ENCODE data around the gene DDX52. TPM values are rescaled to one million over a fixed set of nuclear protein-coding genes. Genes with fewer than 3 reads are reported as not detected.
A peak's percentile ranks its signal among the peaks of the same experiment; 100 is the strongest.

DDX52 gene
- total and polyA plus RNA-seq, 2 donors = 17.2 to 17.4 TPM

DNA sequence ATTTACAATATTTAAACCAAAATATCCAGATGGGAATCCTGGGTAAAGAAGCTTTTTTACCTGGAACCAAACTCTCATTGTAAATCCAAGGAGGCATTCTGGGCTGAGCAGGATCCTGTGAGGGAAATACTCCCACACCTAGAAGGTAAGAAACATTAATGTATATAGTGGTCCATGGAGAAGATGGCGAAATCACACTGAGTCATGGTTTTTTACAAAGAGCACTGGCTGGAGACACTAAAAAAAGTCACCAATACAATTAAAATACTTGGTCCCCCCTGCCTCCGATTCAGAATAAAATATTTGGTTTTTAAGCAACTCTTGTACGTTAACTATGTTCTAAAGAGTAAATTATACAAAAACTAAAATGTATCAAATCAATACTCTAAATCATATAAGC is 67.0 kb downstream of the DDX52 start:
- 96% methylated on average over 3 of the region's 3 CpGs for WGBS
- H3K36me3 ChIP-seq (ENCODE audit: control insufficient read depth in 2 of 2, insufficient read depth in 2 of 2, low read length in 1 of 2) = peaks cover 38 to 61% of the 10 kb centered on the region in 2 donors

DNA sequence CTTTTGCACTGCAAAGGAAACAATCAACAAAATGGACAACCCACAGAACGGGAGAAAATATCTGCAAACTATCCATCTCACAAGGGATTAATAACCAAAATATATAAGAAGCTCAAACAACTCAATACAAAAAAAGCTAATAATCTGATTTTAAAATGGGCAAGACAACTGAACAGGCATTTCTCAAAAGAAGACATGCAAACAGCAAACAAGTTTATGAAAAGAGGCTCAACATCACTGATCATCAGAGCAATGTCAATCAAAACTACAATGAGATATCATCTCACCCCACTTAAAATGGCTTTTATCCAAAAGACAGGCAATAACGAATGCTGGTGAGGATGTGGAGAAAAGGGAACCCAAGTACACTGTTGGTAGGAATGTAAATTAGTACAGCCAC is 68.8 kb downstream of the DDX52 start:
- H3K36me3 ChIP-seq (ENCODE audit: control insufficient read depth in 2 of 2, insufficient read depth in 2 of 2, low read length in 1 of 2) = peaks cover 38 to 64% of the 10 kb centered on the region in 2 donors
- H3K4me3 ChIP-seq (ENCODE audit: low read length in 2 of 2) = no peak overlapping the region
- no peaks in the 10 kb centered on the region for H3K27me3 ChIP-seq (ENCODE audit: control insufficient read depth in 2 of 2, insufficient read depth in 1 of 2, low read length in 1 of 2)
- DNase-seq (ENCODE audit: low read depth in 6 of 9, low spot score in 9 of 9) = no peak
- no peak overlapping the region for H3K27ac ChIP-seq (ENCODE audit: low read depth in 1 of 2, low read length in 1 of 2)
- WGBS = 97% methylated on average over 2 of the region's 2 CpGs
- no peaks in the 10 kb centered on the region for H3K9me3 ChIP-seq (ENCODE audit: control insufficient read depth in 2 of 2, insufficient read depth in 1 of 2, low read length in 1 of 2)
- no peaks in the 10 kb centered on the region for H3K4me1 ChIP-seq (ENCODE audit: control insufficient read depth in 2 of 2, insufficient read depth in 2 of 2, low read length in 2 of 2)

More for the DNA sequence above, 67.0 kb downstream of the DDX52 start:
- no peaks in the 10 kb centered on the region for H3K27me3 ChIP-seq (ENCODE audit: control insufficient read depth in 2 of 2, insufficient read depth in 1 of 2, low read length in 1 of 2)
- no peak overlapping the region for H3K27ac ChIP-seq (ENCODE audit: low read depth in 1 of 2, low read length in 1 of 2)
- H3K4me1 ChIP-seq (ENCODE audit: control insufficient read depth in 2 of 2, insufficient read depth in 2 of 2, low read length in 2 of 2) = no peaks in the 10 kb centered on the region
- no peak overlapping the region for H3K4me3 ChIP-seq (ENCODE audit: low read length in 2 of 2)
- H3K9me3 ChIP-seq (ENCODE audit: control insufficient read depth in 2 of 2, insufficient read depth in 1 of 2, low read length in 1 of 2) = no peaks in the 10 kb centered on the region
- no peak for DNase-seq (ENCODE audit: low read depth in 6 of 9, low spot score in 9 of 9)

DNA sequence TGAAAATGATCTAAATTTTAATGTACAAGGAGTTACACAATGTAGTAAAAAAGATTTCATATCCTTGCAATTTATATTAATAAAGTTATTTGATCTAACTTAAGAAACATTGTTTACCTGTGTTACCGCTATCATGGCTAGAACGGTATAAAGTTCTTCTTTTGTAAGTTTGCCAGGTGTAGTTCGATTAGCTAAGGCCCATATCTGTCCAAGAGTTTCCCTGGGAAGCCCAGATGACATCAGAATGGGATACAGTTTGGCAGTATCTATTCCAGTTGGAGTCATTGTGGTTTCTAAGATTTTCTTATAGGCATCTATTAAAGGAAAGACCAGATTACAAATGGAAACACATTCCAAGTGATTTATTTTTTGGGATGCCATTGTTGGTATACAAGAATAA is 71.6 kb downstream of the DDX52 start:
- DNase-seq (ENCODE audit: low read depth in 6 of 9, low spot score in 9 of 9) = no peak
- WGBS = 94% methylated on average over 3 of the region's 3 CpGs

DNA sequence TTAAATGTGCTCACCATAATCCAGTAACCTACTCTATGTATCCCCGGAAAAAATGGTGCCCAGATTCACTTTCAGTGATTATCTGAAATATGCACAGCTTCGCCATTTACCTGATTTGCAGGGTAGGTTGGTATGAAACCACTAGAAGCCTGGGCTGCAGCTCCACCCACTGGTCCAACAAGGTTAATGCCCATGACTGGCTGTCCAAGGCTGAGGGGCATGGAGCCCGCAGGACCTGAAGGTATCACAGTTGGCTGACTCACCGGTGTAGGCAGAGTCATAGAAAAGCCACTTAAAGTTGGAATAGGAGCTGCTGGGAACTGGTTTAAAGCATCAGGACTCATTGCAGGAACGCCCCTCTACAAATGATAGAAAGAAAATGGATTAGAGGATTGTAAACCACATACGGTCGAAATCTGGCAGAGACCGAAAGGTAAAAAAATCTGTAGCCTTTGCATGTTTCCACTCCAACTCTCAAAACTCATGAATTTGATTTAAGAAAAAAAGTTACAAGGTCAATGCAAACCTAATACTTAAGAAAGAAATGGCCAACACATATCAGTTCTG is 72.6 kb downstream of the DDX52 start:
- no peaks in the 10 kb centered on the region for H3K9me3 ChIP-seq (ENCODE audit: control insufficient read depth in 2 of 2, insufficient read depth in 1 of 2, low read length in 1 of 2)
- H3K27ac ChIP-seq (ENCODE audit: low read depth in 1 of 2, low read length in 1 of 2) = peak overlapping the region in 1 of 2 donors; percentile 31
- H3K4me3 ChIP-seq (ENCODE audit: low read length in 2 of 2) = no peak overlapping the region
- H3K4me1 ChIP-seq (ENCODE audit: control insufficient read depth in 2 of 2, insufficient read depth in 2 of 2, low read length in 2 of 2) = no peaks in the 10 kb centered on the region
- H3K36me3 ChIP-seq (ENCODE audit: control insufficient read depth in 2 of 2, insufficient read depth in 2 of 2, low read length in 1 of 2) = peaks cover 48 to 75% of the 10 kb centered on the region in 2 donors
- 96% methylated on average over 8 of the region's 8 CpGs for WGBS
- DNase-seq (ENCODE audit: low read depth in 6 of 9, low spot score in 9 of 9) = peak in 1 of 9 donors; percentile 6
- no peaks in the 10 kb centered on the region for H3K27me3 ChIP-seq (ENCODE audit: control insufficient read depth in 2 of 2, insufficient read depth in 1 of 2, low read length in 1 of 2)

More for the DNA sequence above, 71.6 kb downstream of the DDX52 start:
- H3K9me3 ChIP-seq (ENCODE audit: control insufficient read depth in 2 of 2, insufficient read depth in 1 of 2, low read length in 1 of 2) = no peaks in the 10 kb centered on the region
- no peaks in the 10 kb centered on the region for H3K27me3 ChIP-seq (ENCODE audit: control insufficient read depth in 2 of 2, insufficient read depth in 1 of 2, low read length in 1 of 2)
- no peaks in the 10 kb centered on the region for H3K4me1 ChIP-seq (ENCODE audit: control insufficient read depth in 2 of 2, insufficient read depth in 2 of 2, low read length in 2 of 2)
- H3K4me3 ChIP-seq (ENCODE audit: low read length in 2 of 2) = no peak overlapping the region
- peaks cover 48 to 73% of the 10 kb centered on the region in 2 donors for H3K36me3 ChIP-seq (ENCODE audit: control insufficient read depth in 2 of 2, insufficient read depth in 2 of 2, low read length in 1 of 2)
- no peak overlapping the region for H3K27ac ChIP-seq (ENCODE audit: low read depth in 1 of 2, low read length in 1 of 2)

DNA sequence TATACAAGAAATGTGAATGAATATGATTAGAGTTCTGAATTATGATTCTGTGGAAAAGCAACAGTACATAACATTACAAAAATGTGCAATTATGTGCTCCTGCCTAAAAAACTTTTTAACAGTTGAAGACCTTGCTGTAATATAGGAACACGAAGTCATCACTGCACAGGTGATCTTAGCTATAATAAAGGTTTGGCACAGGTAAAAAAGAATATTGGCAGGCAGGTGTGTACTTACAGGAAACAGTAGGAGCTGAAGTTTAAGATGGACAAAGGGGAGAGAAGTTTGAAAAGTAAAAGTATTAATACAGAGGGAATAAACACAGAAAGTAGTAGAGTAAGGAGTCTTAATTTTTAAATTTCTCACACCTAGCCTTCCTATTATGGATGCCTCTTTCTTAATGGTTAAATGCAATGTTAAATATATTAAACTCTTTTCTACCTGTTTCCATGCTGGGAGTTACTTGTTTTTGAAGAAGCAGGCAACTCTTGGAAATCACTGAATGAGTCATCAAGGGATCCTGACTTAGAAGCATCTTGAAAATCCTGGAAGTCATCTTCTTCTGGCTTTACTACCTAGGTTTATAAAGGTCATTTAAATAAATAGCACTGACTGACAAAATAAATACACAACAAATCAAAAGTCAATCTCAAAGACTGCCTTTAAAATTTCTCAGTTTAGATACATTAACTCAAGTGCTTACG is 74.7 kb downstream of the DDX52 start:
- no peak overlapping the region for H3K27ac ChIP-seq (ENCODE audit: low read depth in 1 of 2, low read length in 1 of 2)
- over 99% methylated on average over 2 of the region's 2 CpGs for WGBS
- no peaks in the 10 kb centered on the region for H3K27me3 ChIP-seq (ENCODE audit: control insufficient read depth in 2 of 2, insufficient read depth in 1 of 2, low read length in 1 of 2)
- H3K36me3 ChIP-seq (ENCODE audit: control insufficient read depth in 2 of 2, insufficient read depth in 2 of 2, low read length in 1 of 2) = peaks cover 54 to 79% of the 10 kb centered on the region in 2 donors
- DNase-seq (ENCODE audit: low read depth in 6 of 9, low spot score in 9 of 9) = no peak
- H3K4me1 ChIP-seq (ENCODE audit: control insufficient read depth in 2 of 2, insufficient read depth in 2 of 2, low read length in 2 of 2) = no peaks in the 10 kb centered on the region
- no peaks in the 10 kb centered on the region for H3K9me3 ChIP-seq (ENCODE audit: control insufficient read depth in 2 of 2, insufficient read depth in 1 of 2, low read length in 1 of 2)
- H3K4me3 ChIP-seq (ENCODE audit: low read length in 2 of 2) = no peak overlapping the region

DNA sequence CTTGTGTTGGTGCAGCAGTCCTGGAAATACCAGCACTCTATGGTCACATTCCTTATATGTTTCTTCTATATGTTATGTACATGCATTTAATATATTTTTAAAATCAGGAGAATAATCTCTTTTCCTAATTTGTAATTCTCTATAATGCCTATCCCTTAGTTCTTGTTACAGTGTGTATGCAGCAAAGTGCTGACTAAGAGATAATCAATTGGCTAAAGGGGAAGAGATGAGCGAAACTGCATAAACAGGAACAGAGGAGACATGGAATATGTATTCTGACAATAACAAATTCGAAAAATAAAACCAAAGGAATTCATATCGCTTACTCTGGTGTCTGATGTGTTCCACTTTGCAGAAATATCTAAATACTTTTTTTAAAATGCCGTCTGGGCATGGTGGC is 75.7 kb downstream of the DDX52 start:
- Histone ChIP-seq H3K27ac (ENCODE audit: low read depth in 1 of 2, low read length in 1 of 2) (no peak overlapping the region), H3K4me1 (ENCODE audit: control insufficient read depth in 2 of 2, insufficient read depth in 2 of 2, low read length in 2 of 2) (no peaks in the 10 kb centered on the region), H3K36me3 (ENCODE audit: control insufficient read depth in 2 of 2, insufficient read depth in 2 of 2, low read length in 1 of 2) (peaks cover 56 to 72% of the 10 kb centered on the region in 2 donors), H3K4me3 (ENCODE audit: low read length in 2 of 2) (no peak overlapping the region), H3K9me3 (ENCODE audit: control insufficient read depth in 2 of 2, insufficient read depth in 1 of 2, low read length in 1 of 2) (no peaks in the 10 kb centered on the region), H3K27me3 (ENCODE audit: control insufficient read depth in 2 of 2, insufficient read depth in 1 of 2, low read length in 1 of 2) (no peaks in the 10 kb centered on the region)
- DNase-seq (ENCODE audit: low read depth in 6 of 9, low spot score in 9 of 9) = no peak
- 97% methylated on average over 4 of the region's 4 CpGs for WGBS

DNA sequence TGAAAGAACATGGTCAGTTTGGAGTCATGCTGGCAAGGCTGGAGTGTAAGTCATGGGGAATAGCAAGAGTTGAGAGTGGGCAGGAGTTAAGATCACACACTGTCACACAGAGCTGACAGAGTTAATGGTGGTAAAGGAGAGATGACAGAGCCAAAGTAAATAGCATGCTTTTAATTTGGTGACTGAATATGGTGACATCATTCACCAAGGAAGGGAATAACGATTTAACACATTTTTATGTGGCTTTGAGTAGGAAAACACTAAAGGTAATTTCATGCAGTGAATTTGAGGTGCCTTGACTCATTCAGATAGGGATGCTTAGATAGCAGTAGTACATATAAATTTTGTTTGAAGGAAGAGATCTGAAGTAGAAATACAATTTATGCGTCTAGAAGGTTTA is 76.1 kb downstream of the DDX52 start:
- Histone ChIP-seq H3K4me1 (ENCODE audit: control insufficient read depth in 2 of 2, insufficient read depth in 2 of 2, low read length in 2 of 2) (no peaks in the 10 kb centered on the region), H3K27ac (ENCODE audit: low read depth in 1 of 2, low read length in 1 of 2) (no peak overlapping the region), H3K9me3 (ENCODE audit: control insufficient read depth in 2 of 2, insufficient read depth in 1 of 2, low read length in 1 of 2) (no peaks in the 10 kb centered on the region), H3K36me3 (ENCODE audit: control insufficient read depth in 2 of 2, insufficient read depth in 2 of 2, low read length in 1 of 2) (peaks cover 55 to 72% of the 10 kb centered on the region in 2 donors), H3K27me3 (ENCODE audit: control insufficient read depth in 2 of 2, insufficient read depth in 1 of 2, low read length in 1 of 2) (no peaks in the 10 kb centered on the region), H3K4me3 (ENCODE audit: low read length in 2 of 2) (no peak overlapping the region)
- no peak for DNase-seq (ENCODE audit: low read depth in 6 of 9, low spot score in 9 of 9)
- 93% methylated on average over 2 of the region's 2 CpGs for WGBS

DNA sequence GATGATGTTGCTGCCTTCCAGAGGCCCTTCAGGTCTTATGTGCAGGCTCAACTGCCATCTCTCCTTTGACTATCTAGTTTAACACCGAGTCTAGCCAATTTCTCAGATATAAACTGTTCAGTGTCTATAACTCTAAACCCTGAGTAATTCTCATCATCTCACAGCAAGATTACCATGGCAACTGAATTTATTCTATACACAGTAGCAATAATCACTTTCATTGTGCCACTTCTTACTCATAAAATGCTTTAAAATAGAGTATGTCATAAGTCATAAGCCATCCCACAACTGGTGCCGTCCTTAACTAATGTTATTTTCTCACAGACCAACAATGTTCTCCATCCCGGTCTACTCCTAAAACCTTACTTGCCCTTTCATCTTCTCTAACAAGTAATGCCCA is 79.0 kb downstream of the DDX52 start:
- Histone ChIP-seq H3K27me3 (ENCODE audit: control insufficient read depth in 2 of 2, insufficient read depth in 1 of 2, low read length in 1 of 2) (no peaks in the 10 kb centered on the region), H3K9me3 (ENCODE audit: control insufficient read depth in 2 of 2, insufficient read depth in 1 of 2, low read length in 1 of 2) (no peaks in the 10 kb centered on the region), H3K27ac (ENCODE audit: low read depth in 1 of 2, low read length in 1 of 2) (no peak overlapping the region), H3K36me3 (ENCODE audit: control insufficient read depth in 2 of 2, insufficient read depth in 2 of 2, low read length in 1 of 2) (peaks cover 52 to 73% of the 10 kb centered on the region in 2 donors), H3K4me3 (ENCODE audit: low read length in 2 of 2) (no peak overlapping the region), H3K4me1 (ENCODE audit: control insufficient read depth in 2 of 2, insufficient read depth in 2 of 2, low read length in 2 of 2) (no peaks in the 10 kb centered on the region)
- DNase-seq (ENCODE audit: low read depth in 6 of 9, low spot score in 9 of 9) = no peak
- WGBS = 98% methylated on average over 3 of the region's 3 CpGs

DNA sequence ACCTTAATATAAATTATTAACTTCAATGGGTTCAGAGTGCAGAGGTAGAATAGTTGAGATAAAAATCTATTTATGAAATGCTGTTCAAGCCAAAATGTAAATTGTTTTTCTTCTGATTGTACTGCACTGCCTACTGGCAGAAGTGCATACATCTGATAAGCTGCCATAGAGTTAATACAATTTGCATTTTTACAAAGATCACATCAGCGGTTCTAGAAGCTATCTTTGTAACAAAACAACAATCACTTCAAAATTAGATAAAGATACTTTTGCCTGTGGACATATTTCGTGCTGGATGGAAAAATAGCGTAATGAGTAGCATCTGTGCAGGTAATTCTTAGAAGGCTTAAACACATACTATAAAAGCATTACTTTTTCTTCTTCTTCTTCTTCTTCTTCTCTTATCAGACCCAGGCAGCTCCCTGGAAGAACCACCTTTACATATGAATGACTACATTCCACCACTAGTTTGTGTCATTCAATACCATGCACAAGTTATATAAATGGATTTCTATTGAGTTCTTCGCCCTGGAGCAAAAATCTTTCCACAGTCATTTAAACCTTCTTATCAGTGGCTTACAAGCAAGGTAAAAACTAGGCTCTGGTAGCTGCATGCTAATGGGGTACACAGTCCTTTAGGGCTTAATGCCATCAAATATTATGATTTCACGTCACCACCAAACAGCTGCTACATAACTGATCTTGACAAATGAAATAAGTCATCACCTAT is 81.1 kb downstream of the DDX52 start:
- peaks cover 43 to 70% of the 10 kb centered on the region in 2 donors for H3K36me3 ChIP-seq (ENCODE audit: control insufficient read depth in 2 of 2, insufficient read depth in 2 of 2, low read length in 1 of 2)
- 98% methylated on average over 5 of the region's 5 CpGs for WGBS
- H3K4me3 ChIP-seq (ENCODE audit: low read length in 2 of 2) = no peak overlapping the region
- no peaks in the 10 kb centered on the region for H3K9me3 ChIP-seq (ENCODE audit: control insufficient read depth in 2 of 2, insufficient read depth in 1 of 2, low read length in 1 of 2)
- no peaks in the 10 kb centered on the region for H3K4me1 ChIP-seq (ENCODE audit: control insufficient read depth in 2 of 2, insufficient read depth in 2 of 2, low read length in 2 of 2)
- no peak overlapping the region for H3K27ac ChIP-seq (ENCODE audit: low read depth in 1 of 2, low read length in 1 of 2)
- no peak for DNase-seq (ENCODE audit: low read depth in 6 of 9, low spot score in 9 of 9)
- no peaks in the 10 kb centered on the region for H3K27me3 ChIP-seq (ENCODE audit: control insufficient read depth in 2 of 2, insufficient read depth in 1 of 2, low read length in 1 of 2)
